ENCODE results near the gene ROR1. TPM values are rescaled to one million over a fixed set of nuclear protein-coding genes. Genes with fewer than 3 reads are reported as not detected.

The ROR1 gene
- total and polyA plus RNA-seq, 12 donors: 2.9 to 36.2 (median 15.3) TPM

DNA sequence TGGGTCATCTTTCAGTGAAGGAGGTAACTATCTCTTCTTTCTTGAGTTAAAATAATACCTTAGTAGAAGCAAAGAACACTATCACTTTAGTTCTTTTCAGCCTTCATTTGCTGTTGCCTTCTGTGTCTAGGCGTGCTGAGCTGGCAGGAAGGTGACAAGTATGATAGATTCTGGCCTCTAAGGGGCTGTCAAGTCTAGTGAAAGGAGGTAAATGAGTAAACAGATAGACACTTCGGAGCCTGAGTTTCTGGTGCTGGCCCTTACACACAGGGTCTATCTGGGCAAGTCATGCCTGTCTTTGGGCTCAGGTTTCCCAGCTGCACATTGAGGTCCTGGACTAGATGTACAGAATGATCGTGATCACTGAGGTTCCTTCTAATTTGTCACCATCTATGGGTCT is 89.3 kb downstream of the ROR1 start:
- ATAC-seq: no peak
- intact Hi-C loops (cut with DNase I): loop anchor here in 2 of 10 donors (5.0 to 10.0 kb wide), 3 partner anchors 59 to 168 kb away; partner anchors contain the start of gene ROR1 (in 1 of the 2)
- no peak for DNase-seq
- Histone ChIP-seq H3K9me3 (no peaks in the 10 kb centered on the region), H3K36me3 (no peaks in the 10 kb centered on the region), H3K27ac (no peak overlapping the region), H3K4me1 (peaks cover 0 to 77% (median 15%) of the 10 kb centered on the region in 9 donors), H3K27me3 (no peaks in the 10 kb centered on the region), H3K4me3 (no peak overlapping the region)
- TF ChIP-seq CTCF (IDR thresholded peaks at IDR 0.05): no peak
- 80 to 82% methylated on average over 3 of the region's 3 CpGs for WGBS, 2 donors

GRCh38 chr1:63864224-63864641 is 90.4 kb downstream of the ROR1 start:
- H3K27me3 ChIP-seq: no peaks in the 10 kb centered on the region
- H3K27ac ChIP-seq: no peak overlapping the region
- no peaks in the 10 kb centered on the region for H3K9me3 ChIP-seq
- WGBS, 2 donors: 78 to 87% methylated on average over 4 of the region's 4 CpGs
- TF ChIP-seq CTCF (IDR thresholded peaks at IDR 0.05): no peak
- DNase-seq (no peak), ATAC-seq (no peak)
- H3K4me1 ChIP-seq: peaks cover 0 to 81% (median 12%) of the 10 kb centered on the region in 9 donors
- H3K36me3 ChIP-seq: no peaks in the 10 kb centered on the region
- no peak overlapping the region for H3K4me3 ChIP-seq
- intact Hi-C loops (cut with DNase I): loop anchor here in 2 of 10 donors (5.0 to 10.0 kb wide), 3 partner anchors 58 to 169 kb away; partner anchors contain the start of gene ROR1 (in 1 of the 2)

- intact Hi-C loops (cut with DNase I): loop anchor here in 2 of 10 donors (10.0 kb wide), 2 partner anchors 91 to 171 kb away; partner anchors contain the start of gene ROR1 (in 1 of the 2)
Measured at GRCh38 chr1:63865561-63865960, 91.7 kb downstream of the ROR1 start.

DNA sequence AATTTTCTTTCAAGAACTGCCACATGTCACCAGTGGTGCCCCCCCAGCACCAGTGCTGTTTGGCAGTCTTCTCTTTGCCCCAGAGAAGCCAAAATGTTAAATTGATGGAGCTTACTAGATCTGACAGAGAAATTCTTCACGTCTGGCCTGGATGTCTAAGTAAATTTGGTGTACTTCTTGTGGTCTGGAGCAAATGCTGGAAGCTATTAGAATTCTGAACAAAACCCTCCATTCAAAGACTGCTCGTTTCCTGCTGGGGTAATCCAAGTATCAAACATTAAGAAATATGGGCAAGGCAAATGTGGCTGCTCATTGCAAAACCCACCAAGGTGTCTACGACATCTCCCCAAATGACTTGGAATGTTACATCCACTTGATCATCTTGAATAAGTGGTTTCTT is 92.3 kb downstream of the ROR1 start:
- intact Hi-C loops (cut with DNase I): loop anchor here in 2 of 10 donors (10.0 kb wide), 2 partner anchors 91 to 171 kb away; partner anchors contain the start of gene ROR1 (in 1 of the 2)
- 82 to 88% methylated on average over 3 of the region's 3 CpGs for WGBS, 2 donors
- no peak for ATAC-seq

More at GRCh38 chr1:63865561-63865960, 91.7 kb downstream of the ROR1 start:
- H3K9me3 ChIP-seq: no peaks in the 10 kb centered on the region
- TF ChIP-seq CTCF (IDR thresholded peaks at IDR 0.05): no peak
- H3K4me3 ChIP-seq: no peak overlapping the region
- WGBS, 2 donors: 93 to 96% methylated on average over 4 of the region's 4 CpGs
- H3K27ac ChIP-seq: no peak overlapping the region
- H3K27me3 ChIP-seq: no peaks in the 10 kb centered on the region
- peaks cover 0 to 77% (median 12%) of the 10 kb centered on the region in 9 donors for H3K4me1 ChIP-seq
- ATAC-seq (no peak), DNase-seq (no peak)
- H3K36me3 ChIP-seq: no peaks in the 10 kb centered on the region

More for the DNA sequence above, 92.3 kb downstream of the ROR1 start:
- no peak overlapping the region for H3K27ac ChIP-seq
- no peak for TF ChIP-seq CTCF (IDR thresholded peaks at IDR 0.05)
- no peaks in the 10 kb centered on the region for H3K36me3 ChIP-seq
- H3K27me3 ChIP-seq: no peaks in the 10 kb centered on the region
- H3K4me3 ChIP-seq: no peak overlapping the region
- H3K9me3 ChIP-seq: no peaks in the 10 kb centered on the region
- DNase-seq: no peak
- H3K4me1 ChIP-seq: peaks cover 0 to 72% (median 9%) of the 10 kb centered on the region in 9 donors

All from heart right ventricle (tissue), 16 donors.